ENCODE results near the gene IL9. TPM values are rescaled to one million over a fixed set of nuclear protein-coding genes. Genes with fewer than 3 reads are reported as not detected.

The IL9 gene
- total and polyA plus RNA-seq, 2 of the 4 experiments (the other 2 are of a cell fraction) = not detected

DNA sequence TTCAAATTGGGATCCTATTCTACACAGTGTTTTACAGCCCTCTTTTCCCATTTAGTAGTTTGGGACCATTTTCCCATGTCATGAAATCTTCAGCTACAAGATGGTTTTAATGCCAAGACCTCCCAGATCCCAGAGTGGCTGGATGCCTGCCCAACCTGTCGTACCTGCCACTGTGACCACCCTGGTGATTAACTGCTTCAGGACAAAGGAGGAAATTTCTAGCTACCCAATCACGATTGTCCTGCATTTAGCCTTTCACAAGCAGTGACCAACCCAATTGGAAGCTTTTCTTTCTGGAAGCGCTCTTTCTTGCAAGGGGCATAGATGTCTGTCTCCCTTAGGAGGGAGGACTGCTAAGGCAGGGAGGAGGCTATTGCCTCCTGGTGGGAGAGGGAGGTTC, 13.8 kb downstream of the IL9 start:
- no peaks in the 10 kb centered on the region for H4K20me1 ChIP-seq (ENCODE audit: insufficient read depth, low read length)
- H4K8ac ChIP-seq (ENCODE audit: low read depth in 2 of 2, low read length in 2 of 2) = no peak overlapping the region
- H2BK120ac ChIP-seq (ENCODE audit: low read depth, low read length) = no peak overlapping the region
- H4K91ac ChIP-seq (ENCODE audit: insufficient read depth, low read depth, low read length) = no peak overlapping the region
- no peak overlapping the region for H3K4me2 ChIP-seq (ENCODE audit: low read depth, low read length)
- H3K4ac ChIP-seq (ENCODE audit: low read depth, low read length) = no peak overlapping the region
- H3K23ac ChIP-seq (ENCODE audit: low read depth, low read length) = no peak overlapping the region
- H3K27me3 ChIP-seq (ENCODE audit: control insufficient read depth, insufficient read depth, low read length) = peaks cover 25% of the 10 kb centered on the region
- H3K27ac ChIP-seq (ENCODE audit: insufficient read depth, low read length) = no peak overlapping the region
- no peak overlapping the region for H2AK5ac ChIP-seq (ENCODE audit: low read depth, low read length)
- no peak overlapping the region for H3K9ac ChIP-seq (ENCODE audit: low read depth, low read length)
- no peaks in the 10 kb centered on the region for H3K9me3 ChIP-seq (ENCODE audit: control insufficient read depth, insufficient read depth, low read length)
- no peaks in the 10 kb centered on the region for H3K79me1 ChIP-seq (ENCODE audit: low read depth in 1 of 2, low read length in 2 of 2)
- no peaks in the 10 kb centered on the region for H3K9me1 ChIP-seq (ENCODE audit: insufficient read depth, low read length)
- WGBS, 2 experiments (ENCODE audit: extremely low coverage in 2 of 2, insufficient read length in 1 of 2) = no CpG with 5 or more reads among the region's 3 CpGs
- no peak for TF ChIP-seq MAZ (IDR thresholded peaks at IDR 0.05; ENCODE audit: borderline replicate concordance, low read depth, low read length)
- TF ChIP-seq NFE2L2 (IDR thresholded peaks at IDR 0.05; ENCODE audit: low read depth, low read length) = no peak
- TF ChIP-seq, protein P1, sequence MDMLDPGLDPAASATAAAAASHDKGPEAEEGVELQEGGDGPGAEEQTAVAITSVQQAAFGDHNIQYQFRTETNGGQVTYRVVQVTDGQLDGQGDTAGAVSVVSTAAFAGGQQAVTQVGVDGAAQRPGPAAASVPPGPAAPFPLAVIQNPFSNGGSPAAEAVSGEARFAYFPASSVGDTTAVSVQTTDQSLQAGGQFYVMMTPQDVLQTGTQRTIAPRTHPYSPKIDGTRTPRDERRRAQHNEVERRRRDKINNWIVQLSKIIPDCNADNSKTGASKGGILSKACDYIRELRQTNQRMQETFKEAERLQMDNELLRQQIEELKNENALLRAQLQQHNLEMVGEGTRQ (IDR thresholded peaks at IDR 0.05; ENCODE audit: low read depth, low read length) = no peak
- no peak for TF ChIP-seq RCOR1 (IDR thresholded peaks at IDR 0.05; ENCODE audit: insufficient replicate concordance, low read length)
- no peak for TF ChIP-seq RAD21 (IDR thresholded peaks at IDR 0.05; ENCODE audit: low read length)
- TF ChIP-seq FOS (IDR thresholded peaks at IDR 0.05; ENCODE audit: low read depth, low read length) = no peak
- no peak for TF ChIP-seq CHD1 (IDR thresholded peaks at IDR 0.05; ENCODE audit: low read depth, low read length)
- TF ChIP-seq CEBPB (IDR thresholded peaks at IDR 0.05; ENCODE audit: low read depth, low read length) = no peak
- TF ChIP-seq SMC3 (IDR thresholded peaks at IDR 0.05; ENCODE audit: low read depth, low read length) = no peak
- TF ChIP-seq, protein P2, sequence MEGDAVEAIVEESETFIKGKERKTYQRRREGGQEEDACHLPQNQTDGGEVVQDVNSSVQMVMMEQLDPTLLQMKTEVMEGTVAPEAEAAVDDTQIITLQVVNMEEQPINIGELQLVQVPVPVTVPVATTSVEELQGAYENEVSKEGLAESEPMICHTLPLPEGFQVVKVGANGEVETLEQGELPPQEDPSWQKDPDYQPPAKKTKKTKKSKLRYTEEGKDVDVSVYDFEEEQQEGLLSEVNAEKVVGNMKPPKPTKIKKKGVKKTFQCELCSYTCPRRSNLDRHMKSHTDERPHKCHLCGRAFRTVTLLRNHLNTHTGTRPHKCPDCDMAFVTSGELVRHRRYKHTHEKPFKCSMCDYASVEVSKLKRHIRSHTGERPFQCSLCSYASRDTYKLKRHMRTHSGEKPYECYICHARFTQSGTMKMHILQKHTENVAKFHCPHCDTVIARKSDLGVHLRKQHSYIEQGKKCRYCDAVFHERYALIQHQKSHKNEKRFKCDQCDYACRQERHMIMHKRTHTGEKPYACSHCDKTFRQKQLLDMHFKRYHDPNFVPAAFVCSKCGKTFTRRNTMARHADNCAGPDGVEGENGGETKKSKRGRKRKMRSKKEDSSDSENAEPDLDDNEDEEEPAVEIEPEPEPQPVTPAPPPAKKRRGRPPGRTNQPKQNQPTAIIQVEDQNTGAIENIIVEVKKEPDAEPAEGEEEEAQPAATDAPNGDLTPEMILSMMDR (conservative IDR thresholded peaks at IDR 0.05; ENCODE audit: low read depth, low read length) = no peak
- TF ChIP-seq RFX5 (IDR thresholded peaks at IDR 0.05; ENCODE audit: low read depth, low read length) = no peak
- no peak for TF ChIP-seq BHLHE40 (IDR thresholded peaks at IDR 0.05; ENCODE audit: low read depth, low read length)
- TF ChIP-seq, protein P3, sequence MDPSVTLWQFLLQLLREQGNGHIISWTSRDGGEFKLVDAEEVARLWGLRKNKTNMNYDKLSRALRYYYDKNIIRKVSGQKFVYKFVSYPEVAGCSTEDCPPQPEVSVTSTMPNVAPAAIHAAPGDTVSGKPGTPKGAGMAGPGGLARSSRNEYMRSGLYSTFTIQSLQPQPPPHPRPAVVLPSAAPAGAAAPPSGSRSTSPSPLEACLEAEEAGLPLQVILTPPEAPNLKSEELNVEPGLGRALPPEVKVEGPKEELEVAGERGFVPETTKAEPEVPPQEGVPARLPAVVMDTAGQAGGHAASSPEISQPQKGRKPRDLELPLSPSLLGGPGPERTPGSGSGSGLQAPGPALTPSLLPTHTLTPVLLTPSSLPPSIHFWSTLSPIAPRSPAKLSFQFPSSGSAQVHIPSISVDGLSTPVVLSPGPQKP (IDR thresholded peaks at IDR 0.05; ENCODE audit: borderline replicate concordance, low read depth, low read length) = no peak
- no peak for TF ChIP-seq MAFK (IDR thresholded peaks at IDR 0.05; ENCODE audit: low read depth, low read length)
- TF ChIP-seq POLR2A (IDR thresholded peaks at IDR 0.05; ENCODE audit: low read depth, low read length) = no peak
- no peak for TF ChIP-seq MXI1 (IDR thresholded peaks at IDR 0.05; ENCODE audit: borderline replicate concordance, low read depth, low read length)
- intact Hi-C loops (cut with micrococcal nuclease) = loop anchor here (10.0 kb wide), 1 partner anchor 543 kb away; no protein-coding TSS in a partner anchor
- H3K36me3 ChIP-seq (ENCODE audit: control insufficient read depth, insufficient read depth, low read length) = no peaks in the 10 kb centered on the region
- no TSS peak for BruUV-seq (replicated peaks)
- dilution Hi-C loops (cut with HindIII; ENCODE audit: low sequenced_read_pairs, unreplicated experiment) = no loop called here
- H3K4me3 ChIP-seq (ENCODE audit: insufficient read depth, low read depth, low read length) = no peak overlapping the region
- no peak overlapping the region for H3K18ac ChIP-seq (ENCODE audit: low read depth, low read length)
- in situ Hi-C loops (cut with MboI; ENCODE audit: low sequenced_read_pairs) = no loop called here
- no peak overlapping the region for H3K56ac ChIP-seq (ENCODE audit: extremely low read depth, insufficient read depth, low read length)
- H3K14ac ChIP-seq (replicated peaks; ENCODE audit: low read depth, low read length) = no peak overlapping the region
- H2AFZ ChIP-seq (replicated peaks; ENCODE audit: low read length, poor library complexity) = no peak overlapping the region
- no peak for ATAC-seq (ENCODE audit: low read depth)
- DNase-seq = no peak
- ChIA-PET CTCF (no interaction called here), POLR2A (ENCODE audit: unreplicated experiment) (no interaction called here)
- H2AK9ac ChIP-seq (replicated peaks; ENCODE audit: low read depth, low read length, poor library complexity) = no peak overlapping the region
- no peaks in the 10 kb centered on the region for H3K4me1 ChIP-seq (ENCODE audit: control insufficient read depth, insufficient read depth, low read length)
- no peak overlapping the region for H2BK5ac ChIP-seq (ENCODE audit: low read depth, low read length, poor library complexity, severe bottlenecking)
- no peak overlapping the region for H4K5ac ChIP-seq (ENCODE audit: low read depth, low read length)
- H2BK20ac ChIP-seq (ENCODE audit: low read depth, low read length) = no peak overlapping the region
- no peak overlapping the region for H2BK15ac ChIP-seq (ENCODE audit: low read depth, low read length)

Measured in IMR-90 (cell line).